ENCODE data around the gene BICDL2.

DNA sequence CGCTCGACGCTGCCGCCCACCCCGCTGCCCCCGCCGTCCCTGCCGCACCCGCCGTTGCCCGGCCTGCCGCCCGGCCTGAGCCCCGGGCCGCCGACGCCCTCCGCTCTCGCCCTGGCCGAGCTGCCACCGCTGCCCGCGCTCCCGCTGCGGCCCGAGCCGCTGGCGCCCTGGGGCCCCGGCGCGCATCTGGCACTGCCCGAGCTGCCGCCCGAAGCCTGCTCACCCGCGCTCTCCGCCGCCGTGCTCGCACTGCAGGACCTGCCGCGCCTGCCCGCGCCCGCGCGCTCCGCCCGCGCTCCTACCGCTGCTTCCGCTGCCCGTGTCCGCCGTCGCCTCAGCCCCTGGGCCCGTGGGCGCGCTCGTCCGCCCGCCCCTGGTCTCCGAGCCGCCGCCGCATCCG, 32.4 kb downstream of the BICDL2 start:
- TF ChIP-seq, protein P1, sequence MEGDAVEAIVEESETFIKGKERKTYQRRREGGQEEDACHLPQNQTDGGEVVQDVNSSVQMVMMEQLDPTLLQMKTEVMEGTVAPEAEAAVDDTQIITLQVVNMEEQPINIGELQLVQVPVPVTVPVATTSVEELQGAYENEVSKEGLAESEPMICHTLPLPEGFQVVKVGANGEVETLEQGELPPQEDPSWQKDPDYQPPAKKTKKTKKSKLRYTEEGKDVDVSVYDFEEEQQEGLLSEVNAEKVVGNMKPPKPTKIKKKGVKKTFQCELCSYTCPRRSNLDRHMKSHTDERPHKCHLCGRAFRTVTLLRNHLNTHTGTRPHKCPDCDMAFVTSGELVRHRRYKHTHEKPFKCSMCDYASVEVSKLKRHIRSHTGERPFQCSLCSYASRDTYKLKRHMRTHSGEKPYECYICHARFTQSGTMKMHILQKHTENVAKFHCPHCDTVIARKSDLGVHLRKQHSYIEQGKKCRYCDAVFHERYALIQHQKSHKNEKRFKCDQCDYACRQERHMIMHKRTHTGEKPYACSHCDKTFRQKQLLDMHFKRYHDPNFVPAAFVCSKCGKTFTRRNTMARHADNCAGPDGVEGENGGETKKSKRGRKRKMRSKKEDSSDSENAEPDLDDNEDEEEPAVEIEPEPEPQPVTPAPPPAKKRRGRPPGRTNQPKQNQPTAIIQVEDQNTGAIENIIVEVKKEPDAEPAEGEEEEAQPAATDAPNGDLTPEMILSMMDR (IDR thresholded peaks at IDR 0.05), result no peak
- no peak for TF ChIP-seq ZFX (IDR thresholded peaks at IDR 0.05; ENCODE audit: borderline replicate concordance)

Measured in 22Rv1 (cell line).